Gastrocnemius medialis (tissue), 4 donors: ENCODE data around the gene PRKN. TPM values are rescaled to one million over a fixed set of nuclear protein-coding genes. Genes with fewer than 3 reads are reported as not detected.

Experiments
- ATAC-seq, 2 donors: fragments of 150-250 bp; one replicate each; pipeline ENCODE4 v1.9.1; 2016
- DNase-seq, 2 donors: peaks; one replicate each; pipeline ENCODE4 v3.0.0-alpha.2; 2019
- H3K27ac ChIP-seq, 4 donors: fragments of 200-600 bp; sonication (generic); 1 replicate in 1 of 4; 2 replicates in 3 of 4; pipeline ENCODE4 v1.5.1; 2016 to 2018; ENCODE audit warnings: mild to moderate bottlenecking in 2 of 4, moderate library complexity in 1 of 4
- H3K27me3 ChIP-seq, 3 donors: fragments of 200-600 bp; sonication (generic) in 2 of 3; 1 replicate in 1 of 3; 2 replicates in 2 of 3; pipeline versions ENCODE4 v1.5.1 to v1.6.0; 2016 to 2019; ENCODE audit warnings: mild to moderate bottlenecking in 1 of 3, moderate library complexity in 1 of 3
- H3K36me3 ChIP-seq, 2 donors: fragments of 200-600 bp; sonication (generic) in 1 of 2; one replicate each; pipeline ENCODE4 v1.5.1; 2017 to 2018
- H3K4me1 ChIP-seq, 2 donors: fragments of 200-600 bp; sonication (generic) in 1 of 2; one replicate each; pipeline ENCODE4 v1.5.1; 2016 to 2017; ENCODE audit warnings: mild to moderate bottlenecking in 2 of 2
- H3K4me3 ChIP-seq, 4 donors: fragments of 200-600 bp; sonication (generic) in 3 of 4; 1 replicate in 1 of 4; 2 replicates in 3 of 4; pipeline ENCODE4 v1.5.1; 2016 to 2019; ENCODE audit warnings: mild to moderate bottlenecking in 2 of 4
- H3K9me3 ChIP-seq, 3 donors: fragments of 200-600 bp; sonication (generic) in 2 of 3; 1 replicate in 1 of 3; 2 replicates in 2 of 3; pipeline ENCODE4 v1.5.1; 2016 to 2019
- CTCF ChIP-seq, 5 experiments: fragments of 450-650 bp in 3 of 5; fragments of 200-600 bp in 2 of 5; sonication (generic) in 2 of 5; IDR thresholded peaks in 4 of 5; conservative IDR thresholded peaks in 1 of 5; 1 replicate in 4 of 5; 2 replicates in 1 of 5; pipeline ENCODE4 v1.5.1; 2016 to 2019; ENCODE audit warnings: antibody characterized with exemption in 5 of 5, mild to moderate bottlenecking in 3 of 5, moderate library complexity in 3 of 5
- POLR2A ChIP-seq, 2 donors: fragments of 450-650 bp; IDR thresholded peaks; one replicate each; pipeline ENCODE4 v1.6.1; 2017; ENCODE audit warnings: antibody characterized with exemption in 2 of 2, mild to moderate bottlenecking in 2 of 2, moderate library complexity in 2 of 2
- in situ Hi-C, 4 donors: fragments of 200-750 bp; cut with MboI; loops; one replicate each; pipeline versions ENCODE4 v1.15.0 to v1.8.0; 2017; ENCODE audit warnings: low sequenced_read_pairs in 4 of 4
- intact Hi-C: fragments of 100-400 bp; cut with DNase I; formaldehyde crosslinking; loops from one replicate; pipeline ENCODE4 v1.15.1; 2023; ENCODE audit warnings: low total_unique reads
- total RNA-seq, 4 donors: library from RNA; depleted of rRNA; stranded (reverse); fragments of >200 nt; gene quantifications; one replicate each; pipeline versions ENCODE4 v1.1.0 to v1.2.3, GENCODE V29; 2016

PRKN gene
- total RNA-seq, 4 donors from 2014 or later = 8.4 to 21.6 (median 13.7) TPM

DNA sequence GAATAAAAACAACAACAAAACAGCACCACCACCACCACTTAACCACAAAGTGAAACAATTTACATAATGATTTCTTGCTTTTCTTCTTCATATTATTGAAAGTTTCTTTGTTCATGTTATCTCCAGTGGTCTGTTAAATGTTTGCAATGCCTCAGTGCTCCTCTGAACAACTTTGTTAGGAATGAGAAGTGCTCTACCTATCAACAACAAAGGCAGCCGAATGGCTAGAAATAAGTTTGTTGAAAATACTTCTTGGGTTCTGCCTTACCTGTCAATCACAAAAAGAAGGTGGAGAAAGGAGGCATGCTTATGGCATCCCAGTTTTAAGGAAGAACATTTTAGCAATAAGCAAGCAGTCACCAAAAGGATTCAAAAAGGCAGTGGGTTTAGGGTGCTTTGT is 490.2 kb downstream of the PRKN start:
- intact Hi-C loops (no loop called here), in situ Hi-C loops (no loop called here)
- Histone ChIP-seq H3K4me1 (no peaks in the 10 kb centered on the region), H3K9me3 (no peaks in the 10 kb centered on the region), H3K4me3 (no peak overlapping the region), H3K27me3 (no peaks in the 10 kb centered on the region), H3K27ac (no peak overlapping the region), H3K36me3 (no peaks in the 10 kb centered on the region)
- ATAC-seq = no peak
- no peak for TF ChIP-seq CTCF (IDR thresholded peaks at IDR 0.05 in 4 of 5, conservative IDR thresholded peaks at IDR 0.05 in 1 of 5)
- TF ChIP-seq POLR2A (IDR thresholded peaks at IDR 0.05) = no peak
- no peak for DNase-seq

GRCh38 chr6:162234631-162235030 is 492.9 kb downstream of the PRKN start:
- Histone ChIP-seq H3K4me1 (no peaks in the 10 kb centered on the region), H3K27ac (no peak overlapping the region), H3K36me3 (no peaks in the 10 kb centered on the region), H3K4me3 (no peak overlapping the region), H3K9me3 (no peaks in the 10 kb centered on the region), H3K27me3 (no peaks in the 10 kb centered on the region)
- DNase-seq (no peak), ATAC-seq (no peak)
- intact Hi-C loops (no loop called here), in situ Hi-C loops (no loop called here)
- TF ChIP-seq CTCF (IDR thresholded peaks at IDR 0.05 in 4 of 5, conservative IDR thresholded peaks at IDR 0.05 in 1 of 5) (no peak), POLR2A (IDR thresholded peaks at IDR 0.05) (no peak)

- Histone ChIP-seq H3K4me1 (no peaks in the 10 kb centered on the region), H3K4me3 (no peak overlapping the region), H3K36me3 (no peaks in the 10 kb centered on the region), H3K27ac (no peak overlapping the region), H3K9me3 (no peaks in the 10 kb centered on the region), H3K27me3 (no peaks in the 10 kb centered on the region)
- ATAC-seq (peak in 1 of 2 donors; percentile 36), DNase-seq (no peak)
- TF ChIP-seq POLR2A (IDR thresholded peaks at IDR 0.05) (no peak), CTCF (IDR thresholded peaks at IDR 0.05 in 4 of 5, conservative IDR thresholded peaks at IDR 0.05 in 1 of 5) (no peak)
- intact Hi-C loops = no loop called here
- in situ Hi-C loops = no loop called here
Observed at GRCh38 chr6:162230147-162230752, 497.3 kb downstream of the PRKN start.

GRCh38 chr6:162229093-162229492 is 498.5 kb downstream of the PRKN start:
- Histone ChIP-seq H3K4me1 (no peaks in the 10 kb centered on the region), H3K36me3 (no peaks in the 10 kb centered on the region), H3K4me3 (no peak overlapping the region), H3K9me3 (no peaks in the 10 kb centered on the region), H3K27ac (no peak overlapping the region), H3K27me3 (no peaks in the 10 kb centered on the region)
- intact Hi-C loops (no loop called here), in situ Hi-C loops (no loop called here)
- no peak for ATAC-seq
- DNase-seq = no peak
- TF ChIP-seq POLR2A (IDR thresholded peaks at IDR 0.05) (no peak), CTCF (IDR thresholded peaks at IDR 0.05 in 4 of 5, conservative IDR thresholded peaks at IDR 0.05 in 1 of 5) (no peak)

DNA sequence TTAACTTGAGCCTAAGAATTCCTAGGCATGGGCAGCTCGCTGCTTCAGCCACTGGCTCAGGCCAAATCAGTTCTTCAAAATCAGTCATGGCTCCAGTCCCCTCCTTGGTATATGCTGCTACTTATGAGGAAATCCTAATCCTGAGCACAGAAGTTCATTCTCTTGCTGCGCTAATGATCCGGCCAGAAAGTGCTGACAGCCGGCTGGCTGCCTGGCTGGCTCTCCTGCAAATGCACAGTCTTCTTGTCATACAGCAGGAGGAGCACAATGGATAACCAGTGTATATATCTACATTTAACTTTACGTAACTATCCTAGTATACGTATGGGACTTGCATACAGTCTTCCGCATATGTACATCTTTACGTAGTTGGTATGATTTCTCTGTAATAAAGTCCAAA is 500.8 kb downstream of the PRKN start:
- no peak for TF ChIP-seq POLR2A (IDR thresholded peaks at IDR 0.05)
- no peak for TF ChIP-seq CTCF (IDR thresholded peaks at IDR 0.05 in 4 of 5, conservative IDR thresholded peaks at IDR 0.05 in 1 of 5)
- Histone ChIP-seq H3K4me3 (no peak overlapping the region), H3K4me1 (no peaks in the 10 kb centered on the region), H3K9me3 (no peaks in the 10 kb centered on the region), H3K36me3 (no peaks in the 10 kb centered on the region), H3K27me3 (no peaks in the 10 kb centered on the region), H3K27ac (no peak overlapping the region)
- ATAC-seq = no peak
- intact Hi-C loops = no loop called here
- in situ Hi-C loops = no loop called here
- no peak for DNase-seq
